Panc1 (cell line): ENCODE measurements around the gene TRIM15. TPM values are rescaled to one million over a fixed set of nuclear protein-coding genes. Genes with fewer than 3 reads are reported as not detected.
A peak's percentile ranks its signal among the peaks of the same experiment; 100 is the strongest.
"Not testable (repeated sequence)": the region's sequence is repeated elsewhere in the genome, so short reads cannot be mapped to it uniquely, and the experiment has no call there.

Experiments
- ATAC-seq: fragments of 200-7000 bp; cut with Tn5 transposase; 2 replicates; pipeline ENCODE4 v1.9.1; 2020; ENCODE audit warnings: mild to moderate bottlenecking, moderate library complexity
- BruUV-seq: library from RNA; stranded (reverse); fragments of 400-500 nt; replicated peaks from 2 replicates; lab custom pipeline; 2021; lab: Mats Ljungman, UMichigan
- CTCF ChIA-PET: fragments of 300-600 bp; sonication (Branson Sonifier 250); formaldehyde crosslinking; loops from one replicate; lab custom pipeline; 2022; ENCODE audit warnings: antibody characterized with exemption; lab: Charles Lee
- POLR2A ChIA-PET: fragments of 300-600 bp; sonication (Branson Sonifier 250); formaldehyde crosslinking; loops from one replicate; lab custom pipeline; 2022; ENCODE audit warnings: antibody characterized with exemption; lab: Charles Lee
- DNase-seq: peaks from one replicate; pipeline ENCODE4 v3.0.0-alpha.2; 2010; ENCODE audit warnings: low read depth, low spot score
- H3K27ac ChIP-seq: 2 replicates; pipeline ENCODE4 v1.5.1; 2011; ENCODE audit warnings: mild to moderate bottlenecking, low read length, inconsistent platforms
- H3K27me3 ChIP-seq: fragments of 200-500 bp; sonication (Bioruptor generic); 2 replicates; pipeline ENCODE4 v1.6.0; 2014; ENCODE audit warnings: low read length, inconsistent platforms; ENCODE audit not compliant: control insufficient read depth, insufficient read depth
- H3K36me3 ChIP-seq: fragments of 200-500 bp; sonication (Bioruptor generic); 2 replicates; pipeline ENCODE4 v1.5.1; 2014; ENCODE audit warnings: inconsistent platforms, mild to moderate bottlenecking, low read length, moderate library complexity; ENCODE audit not compliant: control insufficient read depth, insufficient read depth
- H3K4me1 ChIP-seq: 2 replicates; pipeline ENCODE4 v1.5.1; 2011; ENCODE audit warnings: inconsistent platforms, mild to moderate bottlenecking, low read length, moderate library complexity; ENCODE audit not compliant: control insufficient read depth, insufficient read depth
- H3K4me3 ChIP-seq, 2 experiments: 2 replicates each; pipeline ENCODE4 v1.5.1; 2011 to 2012; ENCODE audit warnings: low read depth in 2 of 2, low read length in 2 of 2, mild to moderate bottlenecking in 2 of 2, inconsistent platforms in 1 of 2, moderate library complexity in 1 of 2
- H3K9me3 ChIP-seq: fragments of 200-500 bp; sonication (Bioruptor generic); 2 replicates; pipeline ENCODE4 v1.5.1; 2014; ENCODE audit warnings: low read depth, mild to moderate bottlenecking, inconsistent platforms, low read length, moderate library complexity; ENCODE audit not compliant: control insufficient read depth, insufficient read depth
- POLR2AphosphoS5 ChIP-seq: IDR thresholded peaks from 2 replicates; pipeline ENCODE4 v1.6.1; 2012; ENCODE audit warnings: mild to moderate bottlenecking, low read depth, low read length, moderate library complexity
- SIN3A ChIP-seq: IDR thresholded peaks from 2 replicates; pipeline ENCODE4 v1.6.1; 2012; ENCODE audit warnings: low read depth, mild to moderate bottlenecking, low read length, moderate library complexity, borderline replicate concordance; ENCODE audit not compliant: insufficient read depth
- TCF7L2 ChIP-seq: IDR thresholded peaks from 2 replicates; pipeline ENCODE4 v1.6.1; 2011; ENCODE audit warnings: mild to moderate bottlenecking, low read depth, low read length, inconsistent platforms
- in situ Hi-C: cut with HindIII; loops from 2 replicates; pipeline ENCODE4 v1.10.0; 2016; ENCODE audit warnings: low sequenced_read_pairs, low pct_unique_long_range_greater_than_20kb
- intact Hi-C: fragments of 100-400 bp; cut with micrococcal nuclease; formaldehyde crosslinking; loops from one replicate; pipeline ENCODE4 v1.10.0; 2022; ENCODE audit not compliant: unreplicated experiment
- total RNA-seq: library from RNA; stranded (reverse); gene quantifications from one replicate; pipeline ENCODE4 v1.2.1, GENCODE V29; 2021; ENCODE audit not compliant: unreplicated experiment
- TF ChIP-seq, protein P1 (sequence below): fragments of 450-650 bp; IDR thresholded peaks from 2 replicates; pipeline ENCODE4 v1.5.1; 2017; ENCODE audit warnings: mild to moderate bottlenecking
- TF ChIP-seq, protein P2 (sequence below), 2 experiments: IDR thresholded peaks; 2 replicates each; pipeline ENCODE4 v1.6.1; 2011 to 2012; ENCODE audit warnings: low read depth in 2 of 2, control low read depth in 1 of 2, low read length in 1 of 2, mild to moderate bottlenecking in 1 of 2, moderate library complexity in 1 of 2; ENCODE audit not compliant: insufficient read depth in 1 of 2

Gene TRIM15
- total RNA-seq, 1 experiment from 2014 or later, result 0.13 TPM

DNA sequence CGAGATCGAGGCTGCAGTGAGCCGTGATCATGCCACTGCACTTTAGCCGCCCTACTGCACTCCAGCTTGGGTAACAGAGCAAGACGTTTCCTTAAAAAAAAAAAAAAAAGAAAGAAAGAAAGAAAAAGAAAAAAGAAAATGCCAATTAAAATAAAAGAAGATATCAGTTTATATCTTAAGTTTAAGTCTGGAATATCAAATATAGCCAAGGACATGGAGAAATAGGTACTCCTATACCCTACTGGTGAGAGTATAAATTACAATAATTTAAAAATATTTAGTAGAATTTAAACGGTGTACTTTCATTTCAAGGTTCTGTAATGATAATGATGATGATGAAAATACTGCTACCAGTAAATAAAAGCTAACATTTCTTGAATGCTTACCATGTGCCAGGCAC lies 46.6 kb upstream of the TRIM15 start:
- Histone ChIP-seq H3K9me3 (no peaks in the 10 kb centered on the region), H3K4me3 (no peak overlapping the region), H3K36me3 (no peaks in the 10 kb centered on the region), H3K27ac (no peak overlapping the region), H3K27me3 (peaks cover 14% of the 10 kb centered on the region), H3K4me1 (no peaks in the 10 kb centered on the region)
- in situ Hi-C loops (no loop called here), intact Hi-C loops (no loop called here)
- BruUV-seq, result no TSS peak
- DNase-seq, result no peak
- POLR2A ChIA-PET, result no interaction called here
- TF ChIP-seq, protein P1, sequence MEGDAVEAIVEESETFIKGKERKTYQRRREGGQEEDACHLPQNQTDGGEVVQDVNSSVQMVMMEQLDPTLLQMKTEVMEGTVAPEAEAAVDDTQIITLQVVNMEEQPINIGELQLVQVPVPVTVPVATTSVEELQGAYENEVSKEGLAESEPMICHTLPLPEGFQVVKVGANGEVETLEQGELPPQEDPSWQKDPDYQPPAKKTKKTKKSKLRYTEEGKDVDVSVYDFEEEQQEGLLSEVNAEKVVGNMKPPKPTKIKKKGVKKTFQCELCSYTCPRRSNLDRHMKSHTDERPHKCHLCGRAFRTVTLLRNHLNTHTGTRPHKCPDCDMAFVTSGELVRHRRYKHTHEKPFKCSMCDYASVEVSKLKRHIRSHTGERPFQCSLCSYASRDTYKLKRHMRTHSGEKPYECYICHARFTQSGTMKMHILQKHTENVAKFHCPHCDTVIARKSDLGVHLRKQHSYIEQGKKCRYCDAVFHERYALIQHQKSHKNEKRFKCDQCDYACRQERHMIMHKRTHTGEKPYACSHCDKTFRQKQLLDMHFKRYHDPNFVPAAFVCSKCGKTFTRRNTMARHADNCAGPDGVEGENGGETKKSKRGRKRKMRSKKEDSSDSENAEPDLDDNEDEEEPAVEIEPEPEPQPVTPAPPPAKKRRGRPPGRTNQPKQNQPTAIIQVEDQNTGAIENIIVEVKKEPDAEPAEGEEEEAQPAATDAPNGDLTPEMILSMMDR, result peak; percentile 23; the same call in 1 of the 2 replicates
- TF ChIP-seq, protein P2, sequence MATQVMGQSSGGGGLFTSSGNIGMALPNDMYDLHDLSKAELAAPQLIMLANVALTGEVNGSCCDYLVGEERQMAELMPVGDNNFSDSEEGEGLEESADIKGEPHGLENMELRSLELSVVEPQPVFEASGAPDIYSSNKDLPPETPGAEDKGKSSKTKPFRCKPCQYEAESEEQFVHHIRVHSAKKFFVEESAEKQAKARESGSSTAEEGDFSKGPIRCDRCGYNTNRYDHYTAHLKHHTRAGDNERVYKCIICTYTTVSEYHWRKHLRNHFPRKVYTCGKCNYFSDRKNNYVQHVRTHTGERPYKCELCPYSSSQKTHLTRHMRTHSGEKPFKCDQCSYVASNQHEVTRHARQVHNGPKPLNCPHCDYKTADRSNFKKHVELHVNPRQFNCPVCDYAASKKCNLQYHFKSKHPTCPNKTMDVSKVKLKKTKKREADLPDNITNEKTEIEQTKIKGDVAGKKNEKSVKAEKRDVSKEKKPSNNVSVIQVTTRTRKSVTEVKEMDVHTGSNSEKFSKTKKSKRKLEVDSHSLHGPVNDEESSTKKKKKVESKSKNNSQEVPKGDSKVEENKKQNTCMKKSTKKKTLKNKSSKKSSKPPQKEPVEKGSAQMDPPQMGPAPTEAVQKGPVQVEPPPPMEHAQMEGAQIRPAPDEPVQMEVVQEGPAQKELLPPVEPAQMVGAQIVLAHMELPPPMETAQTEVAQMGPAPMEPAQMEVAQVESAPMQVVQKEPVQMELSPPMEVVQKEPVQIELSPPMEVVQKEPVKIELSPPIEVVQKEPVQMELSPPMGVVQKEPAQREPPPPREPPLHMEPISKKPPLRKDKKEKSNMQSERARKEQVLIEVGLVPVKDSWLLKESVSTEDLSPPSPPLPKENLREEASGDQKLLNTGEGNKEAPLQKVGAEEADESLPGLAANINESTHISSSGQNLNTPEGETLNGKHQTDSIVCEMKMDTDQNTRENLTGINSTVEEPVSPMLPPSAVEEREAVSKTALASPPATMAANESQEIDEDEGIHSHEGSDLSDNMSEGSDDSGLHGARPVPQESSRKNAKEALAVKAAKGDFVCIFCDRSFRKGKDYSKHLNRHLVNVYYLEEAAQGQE (IDR thresholded peaks at IDR 0.05; ENCODE audit: insufficient read depth in 1 of 2, low read depth in 2 of 2, low read length in 1 of 2), result no peak
- no peak for ATAC-seq
- CTCF ChIA-PET, result no interaction called here

DNA sequence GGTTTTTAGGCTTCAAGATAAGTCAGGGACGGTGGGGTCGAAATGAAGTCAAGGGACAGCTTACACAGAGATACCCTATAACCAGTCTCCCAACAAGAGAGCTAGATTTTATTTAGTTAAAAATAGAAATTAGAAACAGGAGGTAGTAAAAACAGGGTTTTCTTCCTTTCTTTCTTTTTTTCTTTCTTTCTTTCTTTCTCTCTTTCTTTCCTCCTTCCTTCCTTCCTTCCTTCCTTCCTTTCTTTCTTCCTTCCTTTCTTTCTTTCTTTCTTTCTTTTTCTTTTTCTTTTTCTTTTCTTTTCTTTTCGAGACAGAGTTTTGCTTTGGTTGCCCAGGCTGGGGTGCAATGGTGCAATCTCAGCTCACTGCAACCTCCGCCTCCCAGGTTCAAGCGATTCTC lies 44.7 kb upstream of the TRIM15 start:
- H3K27ac ChIP-seq, ATAC-seq, H3K4me3 ChIP-seq, H3K27me3 ChIP-seq, BruUV-seq, POLR2A ChIA-PET, in situ Hi-C loops, H3K9me3 ChIP-seq, H3K36me3 ChIP-seq, intact Hi-C loops, H3K4me1 ChIP-seq, CTCF ChIA-PET, DNase-seq: not testable (repeated sequence)

DNA sequence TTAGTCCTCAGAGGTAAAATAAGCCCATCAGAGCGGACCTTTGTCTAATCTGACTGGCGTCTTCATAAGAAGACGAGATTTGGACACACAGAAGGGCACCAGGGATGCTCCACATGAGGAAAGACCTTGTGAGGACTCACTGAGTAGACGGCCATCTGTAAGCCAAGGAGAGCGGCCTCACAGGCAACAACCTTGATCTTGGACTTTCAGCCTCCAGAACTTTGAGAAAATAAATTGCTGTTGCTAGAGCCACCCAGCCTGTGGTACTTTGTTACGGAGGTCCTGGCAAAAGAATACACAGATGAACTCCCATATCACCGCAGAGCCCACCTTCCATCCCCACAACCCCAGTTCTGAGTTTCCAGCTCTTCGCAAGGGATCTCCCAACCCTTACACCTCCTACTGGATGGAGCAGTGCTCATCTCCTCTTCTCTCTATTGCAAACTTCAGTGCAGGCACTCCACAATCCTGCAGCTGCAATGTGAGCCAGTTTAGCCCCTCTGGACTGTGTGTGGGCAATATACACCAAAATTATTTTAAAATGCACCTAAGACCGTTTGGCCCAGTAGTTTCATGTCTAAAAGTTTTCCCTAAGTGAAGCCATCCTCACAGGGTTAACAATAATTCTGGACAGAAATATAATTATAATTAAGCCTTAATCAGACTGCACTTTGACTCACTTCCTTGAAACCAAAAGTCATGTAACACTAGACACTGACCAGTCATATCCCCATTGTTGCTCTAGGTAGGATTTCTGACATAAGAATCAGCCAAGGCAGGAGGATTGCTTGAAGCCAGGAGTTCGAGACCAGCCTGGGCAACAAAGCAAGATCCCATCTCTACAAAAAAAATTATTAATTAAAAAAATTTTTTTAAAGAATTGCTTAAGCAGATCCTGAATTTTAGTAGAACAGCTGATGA lies 41.6 kb upstream of the TRIM15 start:
- POLR2A ChIA-PET, result no interaction called here
- no peak overlapping the region for H3K4me3 ChIP-seq
- intact Hi-C loops, result no loop called here

More for the DNA sequence above, 41.6 kb upstream of the TRIM15 start:
- no peak for TF ChIP-seq POLR2AphosphoS5
- no peak for TF ChIP-seq TCF7L2
- TF ChIP-seq, protein P1, result no peak
- TF ChIP-seq, protein P2 (IDR thresholded peaks at IDR 0.05; ENCODE audit: insufficient read depth in 1 of 2, low read depth in 2 of 2, low read length in 1 of 2), result no peak
- no peak for TF ChIP-seq SIN3A
- CTCF ChIA-PET, result no interaction called here
- H3K27me3 ChIP-seq, result no peaks in the 10 kb centered on the region
- in situ Hi-C loops, result no loop called here
- DNase-seq (no peak), ATAC-seq (no peak)
- H3K4me1 ChIP-seq, result no peaks in the 10 kb centered on the region
- H3K27ac ChIP-seq, result no peak overlapping the region
- no peaks in the 10 kb centered on the region for H3K9me3 ChIP-seq
- H3K36me3 ChIP-seq, result no peaks in the 10 kb centered on the region
- no TSS peak for BruUV-seq
